Upper lobe of left lung (tissue), 4 donors: ENCODE data around the gene ADPRH.

ENCODE experiments used
- CTCF ChIP-seq, 6 experiments: fragments of 450-650 bp in 4 of 6; fragments of 200-600 bp in 2 of 6; sonication (generic) in 2 of 6; IDR thresholded peaks; one replicate each; pipeline ENCODE4 v1.5.1; 2016 to 2019; ENCODE audit warnings: antibody characterized with exemption in 6 of 6
- EP300 ChIP-seq, 4 donors: sonication (generic); formaldehyde crosslinking; IDR thresholded peaks; one replicate each; pipeline ENCODE4 v1.5.1; 2017; ENCODE audit warnings: antibody characterized with exemption in 4 of 4, control low read depth in 2 of 4
- POLR2A ChIP-seq, 4 donors: fragments of 450-650 bp; IDR thresholded peaks; one replicate each; pipeline ENCODE4 v1.5.1; 2016 to 2017; ENCODE audit warnings: antibody characterized with exemption in 4 of 4, mild to moderate bottlenecking in 2 of 4

- no peak for TF ChIP-seq POLR2A (IDR thresholded peaks at IDR 0.05)
- TF ChIP-seq CTCF (IDR thresholded peaks at IDR 0.05) = no peak
- TF ChIP-seq EP300 (IDR thresholded peaks at IDR 0.05) = no peak
These were observed 19.3 kb downstream of the ADPRH start for GRCh38 chr3:119598410-119599098.
